HEK293T (cell line): ENCODE measurements around the gene LRBA.

Experiments used
- ARNT ChIP-seq: fragments of 450-650 bp; IDR thresholded peaks from 2 replicates; pipeline ENCODE4 v1.6.1; 2017; ENCODE audit warnings: mild to moderate bottlenecking
- BHLHE40 ChIP-seq: fragments of 450-650 bp; IDR thresholded peaks from 2 replicates; pipeline ENCODE4 v1.6.1; 2016; ENCODE audit warnings: mild to moderate bottlenecking, moderate library complexity, borderline replicate concordance
- CTBP1 ChIP-seq: fragments of 450-650 bp; IDR thresholded peaks from 2 replicates; pipeline ENCODE4 v1.6.1; 2016; ENCODE audit warnings: borderline replicate concordance
- ELF4 ChIP-seq: fragments of 450-650 bp; IDR thresholded peaks from 2 replicates; pipeline ENCODE4 v1.6.1; 2017; ENCODE audit warnings: antibody characterized with exemption
- FOXA1 ChIP-seq: fragments of 450-650 bp; IDR thresholded peaks from 2 replicates; pipeline ENCODE4 v1.6.1; 2016; ENCODE audit warnings: mild to moderate bottlenecking
- FOXK2 ChIP-seq: fragments of 450-650 bp; IDR thresholded peaks from 2 replicates; pipeline ENCODE4 v1.6.1; 2016; ENCODE audit warnings: mild to moderate bottlenecking
- FOXM1 ChIP-seq: fragments of 450-650 bp; IDR thresholded peaks from 2 replicates; pipeline ENCODE4 v1.6.1; 2017; ENCODE audit warnings: mild to moderate bottlenecking, borderline replicate concordance
- HDGF ChIP-seq: fragments of 450-650 bp; IDR thresholded peaks from 2 replicates; pipeline ENCODE4 v1.6.1; 2017; ENCODE audit warnings: antibody characterized with exemption, borderline replicate concordance
- NFRKB ChIP-seq: fragments of 450-650 bp; IDR thresholded peaks from 2 replicates; pipeline ENCODE4 v1.6.1; 2016; ENCODE audit warnings: mild to moderate bottlenecking, moderate library complexity
- SP1 ChIP-seq: fragments of 450-650 bp; IDR thresholded peaks from 2 replicates; pipeline ENCODE4 v1.6.1; 2017
- SUZ12 ChIP-seq: fragments of 450-650 bp; IDR thresholded peaks from 2 replicates; pipeline ENCODE4 v1.6.1; 2016; ENCODE audit warnings: mild to moderate bottlenecking
- TARDBP ChIP-seq: fragments of 450-650 bp; IDR thresholded peaks from 2 replicates; pipeline ENCODE4 v1.6.1; 2016
- ZNF384 ChIP-seq: fragments of 450-650 bp; IDR thresholded peaks from 2 replicates; pipeline ENCODE4 v1.6.1; 2016
- TF ChIP-seq, protein P1 (sequence below): fragments of 450-650 bp; IDR thresholded peaks from 2 replicates; pipeline ENCODE4 v1.6.1; 2016

DNA sequence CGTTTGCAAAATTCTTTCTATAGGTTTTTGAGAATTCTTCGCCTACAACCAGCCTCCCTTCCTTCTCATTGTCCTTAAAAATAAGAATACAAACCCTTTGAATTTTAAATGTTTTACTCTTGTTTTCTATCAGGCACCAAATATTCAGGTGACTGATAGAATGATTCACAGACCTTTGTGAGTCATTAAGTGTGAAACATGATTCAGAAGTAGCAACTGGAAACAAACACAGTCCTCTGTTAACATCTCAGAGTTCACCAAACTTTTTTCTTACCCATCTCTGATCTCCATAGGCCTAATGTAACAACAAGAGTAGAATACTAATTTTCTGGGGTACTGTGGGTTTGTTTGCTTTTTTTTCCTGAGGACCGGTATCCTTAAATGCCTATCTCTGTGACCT, 496.5 kb downstream of the LRBA start:
- TF ChIP-seq SP1: no peak
- TF ChIP-seq ELF4: no peak
- TF ChIP-seq, protein P1, sequence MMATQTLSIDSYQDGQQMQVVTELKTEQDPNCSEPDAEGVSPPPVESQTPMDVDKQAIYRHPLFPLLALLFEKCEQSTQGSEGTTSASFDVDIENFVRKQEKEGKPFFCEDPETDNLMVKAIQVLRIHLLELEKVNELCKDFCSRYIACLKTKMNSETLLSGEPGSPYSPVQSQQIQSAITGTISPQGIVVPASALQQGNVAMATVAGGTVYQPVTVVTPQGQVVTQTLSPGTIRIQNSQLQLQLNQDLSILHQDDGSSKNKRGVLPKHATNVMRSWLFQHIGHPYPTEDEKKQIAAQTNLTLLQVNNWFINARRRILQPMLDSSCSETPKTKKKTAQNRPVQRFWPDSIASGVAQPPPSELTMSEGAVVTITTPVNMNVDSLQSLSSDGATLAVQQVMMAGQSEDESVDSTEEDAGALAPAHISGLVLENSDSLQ: no peak
- TF ChIP-seq BHLHE40: no peak
- no peak for TF ChIP-seq TARDBP
- TF ChIP-seq ZNF384: no peak
- no peak for TF ChIP-seq FOXK2
- TF ChIP-seq FOXA1: no peak
- no peak for TF ChIP-seq ARNT
- TF ChIP-seq HDGF: no peak
- TF ChIP-seq FOXM1: no peak
- no peak for TF ChIP-seq SUZ12
- no peak for TF ChIP-seq NFRKB
- TF ChIP-seq CTBP1: no peak
